HepG2 (cell line): ENCODE measurements around the gene NAIF1. TPM values are rescaled to one million over a fixed set of nuclear protein-coding genes. Genes with fewer than 3 reads are reported as not detected.

ENCODE experiments used
- ATAC-seq: fragments of 200-7000 bp; cut with Tn5 transposase; 3 replicates; pipeline ENCODE4 v1.9.1; 2020; ENCODE audit warnings: mild to moderate bottlenecking, moderate library complexity
- BruUV-seq: library from RNA; stranded (reverse); fragments of 400-500 nt; replicated peaks from 2 replicates; lab custom pipeline; 2021; lab: Mats Ljungman, UMichigan
- CTCF ChIA-PET: fragments of 300-600 bp; formaldehyde crosslinking; extraction: SDS; loops from one replicate; lab custom pipeline; 2021; ENCODE audit warnings: low total read pairs, inconsistent platforms, low intra/inter-chr PET ratio; lab: Yijun Ruan, JAX
- POLR2A ChIA-PET: fragments of 350-600 bp; sonication (Branson Sonifier 250); formaldehyde crosslinking; loops from one replicate; lab custom pipeline; 2020; ENCODE audit warnings: antibody characterized with exemption, inconsistent platforms; lab: Yijun Ruan, JAX
- DNase-seq: peaks from one replicate; pipeline ENCODE4 v3.0.0-alpha.2; 2015; ENCODE audit warnings: low spot score
- FAIRE-seq: peaks from 3 replicates; lab custom pipeline; 2011; peaks lifted over from hg19 to GRCh38; lab: Jason Lieb, UNC
- H2AFZ ChIP-seq: one replicate; pipeline ENCODE4 v1.6.1; 2011; ENCODE audit warnings: low read length, inconsistent platforms
- H3K27ac ChIP-seq: fragments of 300-600 bp; 3 replicates; pipeline ENCODE4 v1.8.0; 2011; ENCODE audit warnings: mixed run types, mild to moderate bottlenecking, mixed read lengths, low read length, inconsistent platforms; ENCODE audit not compliant: insufficient read depth; ENCODE audit errors: extremely low read length
- H3K27me3 ChIP-seq, 2 experiments: fragments of 200-600 bp in 1 of 2; 2 replicates in 1 of 2; 3 replicates in 1 of 2; pipeline versions ENCODE4 v1.6.0 to v1.8.0; 2011; ENCODE audit warnings: low read length in 2 of 2, mild to moderate bottlenecking in 2 of 2, moderate library complexity in 2 of 2, inconsistent platforms in 1 of 2; ENCODE audit not compliant: insufficient read depth in 2 of 2, control insufficient read depth in 1 of 2
- H3K36me3 ChIP-seq, 2 experiments: fragments of 200-600 bp in 1 of 2; replicated peaks in 1 of 2; 2 replicates in 1 of 2; 3 replicates in 1 of 2; pipeline versions ENCODE4 v1.5.1 to v1.8.0; 2011; ENCODE audit warnings: low read length in 2 of 2, inconsistent platforms in 1 of 2; ENCODE audit not compliant: insufficient read depth in 2 of 2, control insufficient read depth in 1 of 2
- H3K4me1 ChIP-seq: 2 replicates; pipeline ENCODE4 v1.5.1; 2012; ENCODE audit warnings: low read length, inconsistent platforms; ENCODE audit not compliant: insufficient read depth
- H3K4me2 ChIP-seq: 2 replicates; pipeline ENCODE4 v1.6.0; 2011; ENCODE audit warnings: low read depth, low read length, inconsistent platforms
- H3K4me3 ChIP-seq, 3 experiments: fragments of 200-600 bp in 1 of 3; sonication (generic), shearing (Covaris generic) in 1 of 3; replicated peaks in 1 of 3; 2 replicates each; pipeline ENCODE4 v1.5.1; 2011 to 2016; ENCODE audit warnings: low read length in 3 of 3, inconsistent platforms in 2 of 3, low read depth in 2 of 3, mild to moderate bottlenecking in 2 of 3, control low read depth in 1 of 3, mixed read lengths in 1 of 3; ENCODE audit not compliant: insufficient read depth in 1 of 3
- H3K79me2 ChIP-seq: one replicate; pipeline ENCODE4 v1.6.1; 2011; ENCODE audit warnings: low read length, inconsistent platforms; ENCODE audit not compliant: insufficient read depth
- H3K9ac ChIP-seq: 2 replicates; pipeline ENCODE4 v1.6.0; 2011; ENCODE audit warnings: mild to moderate bottlenecking, low read depth, low read length, inconsistent platforms; ENCODE audit not compliant: insufficient read depth
- H3K9me3 ChIP-seq: 2 replicates; pipeline ENCODE4 v1.5.1; 2012; ENCODE audit warnings: mild to moderate bottlenecking, low read length
- H4K20me1 ChIP-seq: 2 replicates; pipeline ENCODE4 v1.6.0; 2011; ENCODE audit warnings: inconsistent platforms, mild to moderate bottlenecking, low read length, moderate library complexity; ENCODE audit not compliant: insufficient read depth
- FOSL1 ChIP-seq: sonication (generic); formaldehyde crosslinking; IDR thresholded peaks from 2 replicates; pipeline ENCODE4 v1.9.0; 2021; ENCODE audit warnings: missing genetic modification reagents, borderline replicate concordance
- KMT2A ChIP-seq: sonication (generic); formaldehyde crosslinking; IDR thresholded peaks from 2 replicates; pipeline ENCODE4 v1.4.0; 2020; ENCODE audit warnings: missing genetic modification reagents
- SALL2 ChIP-seq: sonication (generic); formaldehyde crosslinking; IDR thresholded peaks from 2 replicates; pipeline ENCODE4 v1.8.1; 2023; ENCODE audit warnings: mild to moderate bottlenecking, missing genetic modification reagents, inconsistent platforms
- WGBS: methylation state at CpG from one replicate; pipeline ENCODE4 v1.1.6; 2017; ENCODE audit warnings: low lambda C conversion rate; 5-methylcytosine and 5-hydroxymethylcytosine counted together
- in situ Hi-C: cut with HindIII; loops from 2 replicates; pipeline ENCODE4 v1.10.0; 2017; ENCODE audit warnings: low pct_unique_long_range_greater_than_20kb; ENCODE audit not compliant: extremely low pct_ligation_motif_present
- intact Hi-C: fragments of 100-400 bp; cut with micrococcal nuclease; formaldehyde crosslinking; loops from one replicate; pipeline ENCODE4 v1.10.0; 2022; ENCODE audit not compliant: unreplicated experiment
- polyA plus RNA-seq, 8 experiments: library from polyadenylated mRNA; depleted of rRNA in 3 of 8; stranded (reverse) in 7 of 8; unstranded in 1 of 8; fragments of >200 nt; fragmentation: Illumina TruSeq in 4 of 8; extraction: Trizol in 4 of 8; gene quantifications; 2 replicates each; pipeline versions ENCODE4 v1.2.1 to v1.2.3, GENCODE V29; 2011 to 2016; ENCODE audit warnings: low read depth in 4 of 8, missing spikeins in 1 of 8, mixed read lengths in 1 of 8; ENCODE audit not compliant: insufficient read depth in 1 of 8
- total RNA-seq, 5 experiments: library from RNA; depleted of rRNA; stranded (reverse); fragments of >200 nt; fragmentation: Illumina TruSeq; extraction: Trizol; gene quantifications; 2 replicates each; pipeline ENCODE4 v1.2.3, GENCODE V29; 2016; ENCODE audit warnings: low read depth in 1 of 5
- TF ChIP-seq, protein P1 (sequence below), 2 experiments: sonication (generic) in 1 of 2; formaldehyde crosslinking in 1 of 2; IDR thresholded peaks; 2 replicates each; pipeline versions ENCODE4 v1.4.0 to v1.6.1; 2016 to 2020; ENCODE audit warnings: borderline replicate concordance in 1 of 2, low read depth in 1 of 2, mild to moderate bottlenecking in 1 of 2, missing genetic modification reagents in 1 of 2
- TF ChIP-seq, protein P2 (sequence below), 2 experiments: sonication (generic) in 1 of 2; formaldehyde crosslinking in 1 of 2; IDR thresholded peaks; 2 replicates each; pipeline versions ENCODE4 v1.4.0 to v1.6.1; 2018 to 2020; ENCODE audit warnings: missing genetic modification reagents in 2 of 2, borderline replicate concordance in 1 of 2, low read depth in 1 of 2, mild to moderate bottlenecking in 1 of 2, missing biosample characterization in 1 of 2
- TF ChIP-seq, protein P3 (sequence below): sonication (generic); formaldehyde crosslinking; IDR thresholded peaks from 2 replicates; pipeline ENCODE4 v1.4.0; 2020; ENCODE audit warnings: missing genetic modification reagents, borderline replicate concordance
- TF ChIP-seq, protein P4 (sequence below): sonication (generic); formaldehyde crosslinking; IDR thresholded peaks from 2 replicates; pipeline ENCODE4 v1.4.0; 2020; ENCODE audit warnings: missing genetic modification reagents, borderline replicate concordance

The NAIF1 gene
- total and polyA plus RNA-seq, 2 of the 13 experiments (the other 11 are each of a cell fraction or from before 2014, with no cell fraction given), result 6.0 to 6.9 TPM

DNA sequence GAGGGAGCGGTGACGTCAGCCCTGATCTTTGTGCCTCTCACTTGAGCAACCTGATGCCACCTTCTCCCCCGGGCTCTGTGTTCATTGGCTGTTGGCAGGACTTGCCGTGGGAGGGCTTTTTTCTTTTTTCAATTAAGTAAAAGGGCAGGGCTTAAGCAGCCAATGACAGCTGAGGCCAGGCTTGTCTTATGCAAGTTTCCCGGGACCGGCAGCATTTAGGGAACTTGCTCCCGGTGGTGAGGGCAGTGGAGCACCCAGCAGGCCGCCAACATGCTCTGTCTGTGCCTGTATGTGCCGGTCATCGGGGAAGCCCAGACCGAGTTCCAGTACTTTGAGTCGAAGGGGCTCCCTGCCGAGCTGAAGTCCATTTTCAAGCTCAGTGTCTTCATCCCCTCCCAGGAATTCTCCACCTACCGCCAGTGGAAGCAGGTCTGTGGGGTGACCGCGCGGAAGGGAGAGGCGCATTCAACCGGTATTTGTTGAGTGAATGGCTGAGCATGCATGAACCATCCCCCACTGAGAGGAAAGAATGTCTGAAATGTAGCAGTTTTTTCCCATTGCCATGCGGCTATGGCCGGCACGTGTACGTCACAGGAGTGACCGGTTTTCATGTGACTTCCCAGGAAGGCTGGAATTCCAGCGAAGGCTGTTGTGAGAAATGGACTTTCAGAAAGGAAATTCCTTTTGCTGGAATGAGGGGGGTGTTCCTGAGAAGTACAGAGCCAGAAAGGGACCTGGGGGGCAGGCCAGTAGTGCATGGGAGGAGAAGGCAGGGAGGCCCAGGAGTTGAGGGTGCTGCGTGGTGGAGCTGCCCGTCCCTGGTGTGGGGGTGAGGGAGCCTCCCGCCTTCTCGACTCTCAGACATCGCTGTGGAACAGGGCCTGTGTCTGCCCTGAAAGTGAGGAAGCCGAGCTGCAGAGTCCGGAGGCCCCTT lies 31.4 kb upstream of the NAIF1 start (continued):
- TF ChIP-seq, protein P1, sequence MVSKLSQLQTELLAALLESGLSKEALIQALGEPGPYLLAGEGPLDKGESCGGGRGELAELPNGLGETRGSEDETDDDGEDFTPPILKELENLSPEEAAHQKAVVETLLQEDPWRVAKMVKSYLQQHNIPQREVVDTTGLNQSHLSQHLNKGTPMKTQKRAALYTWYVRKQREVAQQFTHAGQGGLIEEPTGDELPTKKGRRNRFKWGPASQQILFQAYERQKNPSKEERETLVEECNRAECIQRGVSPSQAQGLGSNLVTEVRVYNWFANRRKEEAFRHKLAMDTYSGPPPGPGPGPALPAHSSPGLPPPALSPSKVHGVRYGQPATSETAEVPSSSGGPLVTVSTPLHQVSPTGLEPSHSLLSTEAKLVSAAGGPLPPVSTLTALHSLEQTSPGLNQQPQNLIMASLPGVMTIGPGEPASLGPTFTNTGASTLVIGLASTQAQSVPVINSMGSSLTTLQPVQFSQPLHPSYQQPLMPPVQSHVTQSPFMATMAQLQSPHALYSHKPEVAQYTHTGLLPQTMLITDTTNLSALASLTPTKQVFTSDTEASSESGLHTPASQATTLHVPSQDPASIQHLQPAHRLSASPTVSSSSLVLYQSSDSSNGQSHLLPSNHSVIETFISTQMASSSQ (IDR thresholded peaks at IDR 0.05; ENCODE audit: low read depth), result no peak
- TF ChIP-seq, protein P1 (CRISPR knock-in tag; IDR thresholded peaks at IDR 0.05; ENCODE audit: borderline replicate concordance), result no peak; the same call in 1 of the 2 replicates
- TF ChIP-seq SALL2 (CRISPR knock-in tag), result peak; percentile 77
- TF ChIP-seq, all 625 proteins: peak for 215

DNA sequence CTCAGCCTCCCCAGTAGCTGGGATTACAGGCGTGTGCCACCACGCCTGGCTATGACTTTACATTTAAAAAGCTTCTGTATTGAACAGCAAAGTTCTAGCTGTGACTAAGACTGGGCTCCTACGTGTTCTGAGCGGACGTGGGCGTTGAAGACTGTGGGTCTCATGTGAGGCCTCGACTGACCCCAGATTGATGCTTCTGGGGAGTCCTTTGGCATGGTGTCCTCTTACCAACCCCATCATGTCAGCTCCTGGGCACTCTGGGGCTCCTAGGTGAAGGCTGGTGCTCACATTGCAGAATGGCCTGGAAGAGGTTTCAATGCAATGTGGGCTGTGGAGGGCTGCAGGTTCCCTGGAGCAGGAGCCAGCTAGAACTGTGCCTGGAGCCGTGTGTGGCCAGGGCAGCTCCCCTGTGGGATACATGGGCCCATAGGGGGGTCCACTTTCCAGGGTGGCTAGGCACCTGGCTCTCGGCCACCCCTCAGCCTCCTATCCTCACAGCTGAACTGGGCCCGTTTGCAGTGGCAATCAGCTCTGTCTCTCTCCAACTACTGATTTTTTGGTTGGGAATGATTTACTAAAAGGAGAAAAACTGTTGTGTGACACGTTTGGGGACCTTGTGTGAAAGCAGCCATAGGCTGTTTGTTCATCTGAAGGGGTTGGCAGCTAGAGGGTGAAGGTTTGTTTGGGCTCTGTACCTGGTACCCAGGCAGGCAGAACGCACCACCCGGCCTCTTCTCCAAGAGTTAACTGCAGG lies 30.6 kb upstream of the NAIF1 start:
- H3K4me3 ChIP-seq, result peak overlapping the region; percentile 11 to 89 (median 23); a peak in 3 of 6 replicates
- BruUV-seq, result TSS peak; percentile 87
- TF ChIP-seq FOSL1 (CRISPR knock-in tag) (no peak), KMT2A (CRISPR knock-in tag) (0 out of 2 replicates have a peak, but pooled peaks have one; percentile 54)
- TF ChIP-seq, protein P2, sequence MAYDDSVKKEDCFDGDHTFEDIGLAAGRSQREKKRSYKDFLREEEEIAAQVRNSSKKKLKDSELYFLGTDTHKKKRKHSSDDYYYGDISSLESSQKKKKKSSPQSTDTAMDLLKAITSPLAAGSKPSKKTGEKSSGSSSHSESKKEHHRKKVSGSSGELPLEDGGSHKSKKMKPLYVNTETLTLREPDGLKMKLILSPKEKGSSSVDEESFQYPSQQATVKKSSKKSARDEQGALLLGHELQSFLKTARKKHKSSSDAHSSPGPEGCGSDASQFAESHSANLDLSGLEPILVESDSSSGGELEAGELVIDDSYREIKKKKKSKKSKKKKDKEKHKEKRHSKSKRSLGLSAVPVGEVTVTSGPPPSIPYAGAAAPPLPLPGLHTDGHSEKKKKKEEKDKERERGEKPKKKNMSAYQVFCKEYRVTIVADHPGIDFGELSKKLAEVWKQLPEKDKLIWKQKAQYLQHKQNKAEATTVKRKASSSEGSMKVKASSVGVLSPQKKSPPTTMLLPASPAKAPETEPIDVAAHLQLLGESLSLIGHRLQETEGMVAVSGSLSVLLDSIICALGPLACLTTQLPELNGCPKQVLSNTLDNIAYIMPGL (CRISPR knock-in tag; IDR thresholded peaks at IDR 0.05; ENCODE audit: borderline replicate concordance in 1 of 2, low read depth in 1 of 2), result no peak
- TF ChIP-seq, protein P3, sequence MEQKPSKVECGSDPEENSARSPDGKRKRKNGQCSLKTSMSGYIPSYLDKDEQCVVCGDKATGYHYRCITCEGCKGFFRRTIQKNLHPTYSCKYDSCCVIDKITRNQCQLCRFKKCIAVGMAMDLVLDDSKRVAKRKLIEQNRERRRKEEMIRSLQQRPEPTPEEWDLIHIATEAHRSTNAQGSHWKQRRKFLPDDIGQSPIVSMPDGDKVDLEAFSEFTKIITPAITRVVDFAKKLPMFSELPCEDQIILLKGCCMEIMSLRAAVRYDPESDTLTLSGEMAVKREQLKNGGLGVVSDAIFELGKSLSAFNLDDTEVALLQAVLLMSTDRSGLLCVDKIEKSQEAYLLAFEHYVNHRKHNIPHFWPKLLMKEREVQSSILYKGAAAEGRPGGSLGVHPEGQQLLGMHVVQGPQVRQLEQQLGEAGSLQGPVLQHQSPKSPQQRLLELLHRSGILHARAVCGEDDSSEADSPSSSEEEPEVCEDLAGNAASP (CRISPR knock-in tag), result 0 out of 2 replicates have a peak, but pooled peaks have one; percentile 11
- TF ChIP-seq, protein P4, sequence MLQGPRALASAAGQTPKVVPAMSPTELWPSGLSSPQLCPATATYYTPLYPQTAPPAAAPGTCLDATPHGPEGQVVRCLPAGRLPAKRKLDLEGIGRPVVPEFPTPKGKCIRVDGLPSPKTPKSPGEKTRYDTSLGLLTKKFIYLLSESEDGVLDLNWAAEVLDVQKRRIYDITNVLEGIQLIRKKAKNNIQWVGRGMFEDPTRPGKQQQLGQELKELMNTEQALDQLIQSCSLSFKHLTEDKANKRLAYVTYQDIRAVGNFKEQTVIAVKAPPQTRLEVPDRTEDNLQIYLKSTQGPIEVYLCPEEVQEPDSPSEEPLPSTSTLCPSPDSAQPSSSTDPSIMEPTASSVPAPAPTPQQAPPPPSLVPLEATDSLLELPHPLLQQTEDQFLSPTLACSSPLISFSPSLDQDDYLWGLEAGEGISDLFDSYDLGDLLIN (CRISPR knock-in tag), result no peak

More for the DNA sequence above, 30.6 kb upstream of the NAIF1 start:
- Histone ChIP-seq H2AFZ (no peak overlapping the region), H4K20me1 (peaks cover 17% of the 10 kb centered on the region; the same call in 1 of the 2 replicates), H3K4me1 (peaks cover 80% of the 10 kb centered on the region), H3K9me3 (no peaks in the 10 kb centered on the region), H3K27me3 (no peaks in the 10 kb centered on the region; a peak in 1 of 5 replicates), H3K9ac (peak overlapping the region; percentile 87), H3K4me2 (peak overlapping the region; percentile 98), H3K79me2 (peaks cover 33% of the 10 kb centered on the region), H3K27ac (peak overlapping the region; percentile 92), H3K36me3 (peaks cover 5 to 22% of the 10 kb centered on the region in 2 experiments)
- ATAC-seq, result peak; percentile 20
- WGBS, result 39% methylated on average over 9 of the region's 13 CpGs
- no peak for DNase-seq
- CTCF ChIA-PET, result interaction anchor here (1.3 kb wide), 1 partner anchor 19 kb away, joined by 5 read pairs; no protein-coding TSS in a partner anchor
- POLR2A ChIA-PET, result interaction anchor here (0.9 to 3.3 kb wide), 16 partner anchors 10 to 146 kb away, joined by 3 to 22 read pairs (median 4); partner anchors contain the start of genes NAIF1 and SLC25A25
- in situ Hi-C loops, result no loop called here
- FAIRE-seq, result no peak
- intact Hi-C loops, result loop anchor here (1.0 kb wide), 1 partner anchor 18 kb away; no protein-coding TSS in a partner anchor
